ENCODE results near the gene MT2A. TPM values are rescaled to one million over a fixed set of nuclear protein-coding genes. Genes with fewer than 3 reads are reported as not detected.

MT2A gene
- total and polyA plus RNA-seq, 10 donors = 25.3 to 176 (median 60.5) TPM

DNA sequence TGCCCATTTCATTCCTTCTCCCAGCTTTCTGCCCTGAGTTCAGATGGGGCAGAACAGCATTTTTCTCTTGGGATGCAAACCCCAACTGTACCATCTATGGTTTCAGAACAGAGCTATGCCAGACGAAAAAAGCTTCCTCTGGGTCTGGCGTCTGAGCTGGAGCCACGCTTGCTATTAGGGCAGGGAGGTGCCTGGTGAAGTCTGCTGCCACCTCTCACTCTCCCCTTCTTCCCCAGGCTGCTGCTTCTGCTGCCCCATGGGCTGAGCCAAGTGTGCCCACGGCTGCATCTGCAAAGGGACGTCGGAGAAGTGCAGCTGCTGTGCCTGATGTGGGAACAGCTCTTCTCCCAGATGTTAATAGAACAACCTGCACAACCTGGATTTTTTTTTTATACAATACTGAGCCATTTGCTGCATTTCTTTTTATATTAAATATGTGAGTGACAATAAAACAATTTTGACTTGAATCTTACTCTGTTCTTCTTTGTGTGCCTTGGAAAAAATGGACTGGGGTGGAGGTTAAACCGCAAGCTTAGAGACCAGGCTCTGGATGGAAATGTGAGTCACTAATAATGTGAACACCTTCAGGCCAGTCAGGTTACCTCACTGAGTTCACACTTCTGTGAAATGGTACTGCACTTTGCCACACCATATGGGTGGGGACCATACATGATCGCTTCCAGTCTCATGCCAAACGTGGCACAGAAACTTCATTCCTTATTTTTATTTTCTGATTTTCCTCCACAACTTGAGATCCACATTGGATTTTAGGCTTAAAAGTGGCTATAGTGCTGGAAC is 28.4 kb downstream of the MT2A start:
- H3K4me1 ChIP-seq = peaks cover 14 to 44% (median 33%) of the 10 kb centered on the region in 6 donors
- TF ChIP-seq POLR2AphosphoS5 (IDR thresholded peaks at IDR 0.05) = no peak
- TF ChIP-seq POLR2A (IDR thresholded peaks at IDR 0.05) = no peak
- TF ChIP-seq, protein P1, sequence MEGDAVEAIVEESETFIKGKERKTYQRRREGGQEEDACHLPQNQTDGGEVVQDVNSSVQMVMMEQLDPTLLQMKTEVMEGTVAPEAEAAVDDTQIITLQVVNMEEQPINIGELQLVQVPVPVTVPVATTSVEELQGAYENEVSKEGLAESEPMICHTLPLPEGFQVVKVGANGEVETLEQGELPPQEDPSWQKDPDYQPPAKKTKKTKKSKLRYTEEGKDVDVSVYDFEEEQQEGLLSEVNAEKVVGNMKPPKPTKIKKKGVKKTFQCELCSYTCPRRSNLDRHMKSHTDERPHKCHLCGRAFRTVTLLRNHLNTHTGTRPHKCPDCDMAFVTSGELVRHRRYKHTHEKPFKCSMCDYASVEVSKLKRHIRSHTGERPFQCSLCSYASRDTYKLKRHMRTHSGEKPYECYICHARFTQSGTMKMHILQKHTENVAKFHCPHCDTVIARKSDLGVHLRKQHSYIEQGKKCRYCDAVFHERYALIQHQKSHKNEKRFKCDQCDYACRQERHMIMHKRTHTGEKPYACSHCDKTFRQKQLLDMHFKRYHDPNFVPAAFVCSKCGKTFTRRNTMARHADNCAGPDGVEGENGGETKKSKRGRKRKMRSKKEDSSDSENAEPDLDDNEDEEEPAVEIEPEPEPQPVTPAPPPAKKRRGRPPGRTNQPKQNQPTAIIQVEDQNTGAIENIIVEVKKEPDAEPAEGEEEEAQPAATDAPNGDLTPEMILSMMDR (IDR thresholded peaks at IDR 0.05 in 8 of 11, conservative IDR thresholded peaks at IDR 0.05 in 3 of 11) = no peak
- H3K36me3 ChIP-seq = no peaks in the 10 kb centered on the region
- no peaks in the 10 kb centered on the region for H3K9me3 ChIP-seq
- H3K27ac ChIP-seq = no peak overlapping the region
- no peak for DNase-seq
- no peak overlapping the region for H3K4me3 ChIP-seq
- intact Hi-C loops (cut with DNase I; ENCODE audit: low total_unique reads) = no loop called here
- WGBS, 5 donors = 29 to 49% (median 35%) methylated on average over 9 of the region's 9 CpGs
- peaks cover 5 to 98% (median 74%) of the 10 kb centered on the region in 7 donors for H3K27me3 ChIP-seq (replicated peaks in 1 of 7)

DNA sequence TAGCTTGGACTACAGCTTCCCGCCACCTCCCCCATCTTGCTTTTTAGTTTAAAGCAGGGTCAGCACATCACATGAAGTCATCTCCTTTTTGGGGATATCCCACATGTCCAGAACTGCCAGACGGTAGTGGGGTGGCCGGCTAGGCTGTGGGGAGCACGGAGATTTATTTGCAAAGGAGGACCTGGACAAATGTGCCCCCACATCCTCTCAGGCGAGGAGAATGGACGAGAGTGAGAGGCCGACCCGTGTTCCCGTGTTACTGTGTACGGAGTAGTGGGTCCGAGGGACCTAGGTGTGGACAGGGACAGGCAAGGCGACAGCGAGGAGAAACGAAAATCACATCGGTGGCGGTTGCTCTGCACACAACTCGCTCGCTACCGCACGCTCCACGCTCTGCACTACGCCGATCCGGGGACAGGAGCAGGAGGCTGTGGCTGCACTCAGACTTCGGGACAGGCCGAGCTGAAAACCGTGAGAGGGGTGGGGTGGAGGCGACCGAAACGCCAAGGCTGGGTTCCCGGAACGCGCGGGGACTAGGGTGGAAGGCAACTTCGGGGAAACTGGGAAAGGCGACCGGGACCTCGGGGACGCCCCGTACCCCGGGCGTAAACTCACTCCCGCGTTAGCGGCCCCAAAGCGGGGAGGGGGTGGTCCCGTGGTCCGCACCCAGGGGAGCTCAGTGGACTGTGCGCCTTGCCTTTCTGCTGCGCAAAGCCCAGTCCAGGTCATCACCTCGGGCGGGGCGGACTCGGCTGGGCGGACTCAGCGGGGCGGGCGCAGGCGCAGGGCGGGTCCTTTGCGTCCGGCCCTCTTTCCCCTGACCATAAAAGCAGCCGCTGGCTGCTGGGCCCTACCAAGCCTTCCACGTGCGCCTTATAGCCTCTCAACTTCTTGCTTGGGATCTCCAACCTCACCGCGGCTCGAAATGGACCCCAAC is 29.7 kb downstream of the MT2A start, which contains the start of gene MT1A:
Gene MT1A (plus strand): TSS at position 853 of the 937 bp plus-strand sequence. CDS start 73 bp downstream, at position 926.
- H3K4me1 ChIP-seq = peaks cover 14 to 39% (median 26%) of the 10 kb centered on the region in 6 donors
- peak within 1 kb of the TSS; percentile 6 to 66 (median 34) for H3K4me3 ChIP-seq
- peak within 1 kb of the TSS in 6 of 8 donors; percentile 10 to 52 (median 40) for H3K27ac ChIP-seq
- no peaks in the 10 kb centered on the region for H3K9me3 ChIP-seq
- no peaks in the 10 kb centered on the region for H3K36me3 ChIP-seq
- intact Hi-C loops (cut with DNase I; ENCODE audit: low total_unique reads) = no loop called here
- peak; percentile 79 for DNase-seq
- WGBS, 5 donors = 5 to 14% (median 7%) methylated on average over 47 to 68 of the region's 68 CpGs
- TF ChIP-seq POLR2AphosphoS5 (IDR thresholded peaks at IDR 0.05) (peak; percentile 58 to 87 (median 79)), POLR2A (IDR thresholded peaks at IDR 0.05) (no peak)
- TF ChIP-seq, protein P1 (IDR thresholded peaks at IDR 0.05 in 8 of 11, conservative IDR thresholded peaks at IDR 0.05 in 3 of 11) = no peak
- peaks cover 5 to 90% (median 67%) of the 10 kb centered on the region in 7 donors for H3K27me3 ChIP-seq (replicated peaks in 1 of 7)

DNA sequence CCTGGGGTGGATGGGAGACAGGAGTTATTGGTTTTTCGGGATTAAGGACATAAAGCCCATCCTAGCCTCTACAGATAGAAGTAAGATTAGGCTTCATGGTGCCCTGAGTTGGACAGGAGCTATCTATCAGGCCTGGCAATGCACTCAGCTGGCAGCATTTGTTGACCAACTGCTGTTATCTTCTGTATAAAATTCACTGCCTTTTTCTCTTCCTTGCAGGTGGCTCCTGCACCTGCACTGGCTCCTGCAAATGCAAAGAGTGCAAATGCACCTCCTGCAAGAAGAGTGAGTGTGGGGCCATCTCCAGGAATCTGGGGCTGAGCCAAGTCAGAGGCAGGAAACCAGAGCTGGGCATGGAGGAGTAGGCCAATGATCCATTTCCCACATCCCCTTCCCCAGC is 30.7 kb downstream of the MT2A start:
- Histone ChIP-seq H3K9me3 (no peaks in the 10 kb centered on the region), H3K4me1 (peaks cover 18 to 48% (median 35%) of the 10 kb centered on the region in 6 donors), H3K27ac (no peak overlapping the region), H3K36me3 (no peaks in the 10 kb centered on the region), H3K27me3 (replicated peaks in 1 of 7) (peaks cover 5 to 90% (median 62%) of the 10 kb centered on the region in 7 donors), H3K4me3 (no peak overlapping the region)
- TF ChIP-seq POLR2A (IDR thresholded peaks at IDR 0.05) (no peak), POLR2AphosphoS5 (IDR thresholded peaks at IDR 0.05) (no peak)
- TF ChIP-seq, protein P1 (IDR thresholded peaks at IDR 0.05 in 8 of 11, conservative IDR thresholded peaks at IDR 0.05 in 3 of 11) = no peak
- intact Hi-C loops (cut with DNase I; ENCODE audit: low total_unique reads) = no loop called here
- DNase-seq = no peak
- 33 to 68% (median 53%) methylated on average over 1 of the region's 1 CpG for whole genome bisulfite sequencing, 5 donors
